GM12865 (cell line): ENCODE measurements around the gene CACNA2D2.

Experiments used
- DNase-seq: peaks from one replicate; pipeline ENCODE4 v3.0.0; 2010; ENCODE audit warnings: low read depth
- H3K4me3 ChIP-seq: 2 replicates; pipeline ENCODE4 v1.5.1; 2011; ENCODE audit warnings: mild to moderate bottlenecking, low read depth, low read length, control low read depth
- TF ChIP-seq, protein P1 (sequence below): IDR thresholded peaks from 2 replicates; pipeline ENCODE4 v1.5.1; 2011; ENCODE audit warnings: low read length, control low read depth, low read depth, inconsistent platforms; ENCODE audit not compliant: insufficient read depth; ENCODE audit errors: missing control alignments

CACNA2D2 gene

DNA sequence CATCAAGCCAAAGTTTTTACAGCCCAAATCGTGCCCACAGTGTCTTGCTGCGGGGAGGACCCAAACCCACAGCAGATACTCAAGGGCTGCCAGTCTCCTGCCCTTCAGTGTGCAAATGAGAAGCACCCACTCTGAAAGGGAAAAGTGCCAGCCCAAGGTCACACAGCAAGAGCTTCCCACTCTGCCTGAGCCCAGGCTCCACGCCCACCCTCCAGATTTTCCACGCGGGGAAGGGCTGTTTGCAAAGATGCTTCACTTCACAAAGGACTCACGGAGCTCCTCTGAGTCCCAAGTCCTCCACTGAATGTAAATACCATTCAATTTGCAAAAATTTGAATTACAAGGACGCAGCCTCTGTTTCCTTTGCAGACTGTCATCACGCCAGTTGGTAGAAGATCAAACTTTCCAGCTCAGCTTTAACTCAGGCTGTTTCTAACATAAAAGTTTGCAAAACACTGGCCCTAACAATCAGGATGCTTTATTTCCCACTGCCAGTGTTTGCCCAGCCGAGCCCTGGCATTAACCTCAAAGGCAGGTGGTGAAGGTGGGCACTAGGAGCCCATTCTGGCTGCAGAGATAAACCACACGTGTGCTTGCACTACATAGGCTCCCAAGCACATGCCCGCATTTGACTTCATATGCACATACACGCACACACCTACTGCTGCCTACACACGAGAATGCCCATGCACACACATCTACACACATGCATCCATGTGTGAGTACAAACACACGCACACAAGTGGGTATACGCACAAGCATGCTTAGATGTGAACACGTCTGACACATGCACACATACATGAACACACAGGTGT is 7.6 kb downstream of the CACNA2D2 start:
- H3K4me3 ChIP-seq: no peak overlapping the region
- no peak for DNase-seq
- TF ChIP-seq, protein P1, sequence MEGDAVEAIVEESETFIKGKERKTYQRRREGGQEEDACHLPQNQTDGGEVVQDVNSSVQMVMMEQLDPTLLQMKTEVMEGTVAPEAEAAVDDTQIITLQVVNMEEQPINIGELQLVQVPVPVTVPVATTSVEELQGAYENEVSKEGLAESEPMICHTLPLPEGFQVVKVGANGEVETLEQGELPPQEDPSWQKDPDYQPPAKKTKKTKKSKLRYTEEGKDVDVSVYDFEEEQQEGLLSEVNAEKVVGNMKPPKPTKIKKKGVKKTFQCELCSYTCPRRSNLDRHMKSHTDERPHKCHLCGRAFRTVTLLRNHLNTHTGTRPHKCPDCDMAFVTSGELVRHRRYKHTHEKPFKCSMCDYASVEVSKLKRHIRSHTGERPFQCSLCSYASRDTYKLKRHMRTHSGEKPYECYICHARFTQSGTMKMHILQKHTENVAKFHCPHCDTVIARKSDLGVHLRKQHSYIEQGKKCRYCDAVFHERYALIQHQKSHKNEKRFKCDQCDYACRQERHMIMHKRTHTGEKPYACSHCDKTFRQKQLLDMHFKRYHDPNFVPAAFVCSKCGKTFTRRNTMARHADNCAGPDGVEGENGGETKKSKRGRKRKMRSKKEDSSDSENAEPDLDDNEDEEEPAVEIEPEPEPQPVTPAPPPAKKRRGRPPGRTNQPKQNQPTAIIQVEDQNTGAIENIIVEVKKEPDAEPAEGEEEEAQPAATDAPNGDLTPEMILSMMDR: no peak

DNA sequence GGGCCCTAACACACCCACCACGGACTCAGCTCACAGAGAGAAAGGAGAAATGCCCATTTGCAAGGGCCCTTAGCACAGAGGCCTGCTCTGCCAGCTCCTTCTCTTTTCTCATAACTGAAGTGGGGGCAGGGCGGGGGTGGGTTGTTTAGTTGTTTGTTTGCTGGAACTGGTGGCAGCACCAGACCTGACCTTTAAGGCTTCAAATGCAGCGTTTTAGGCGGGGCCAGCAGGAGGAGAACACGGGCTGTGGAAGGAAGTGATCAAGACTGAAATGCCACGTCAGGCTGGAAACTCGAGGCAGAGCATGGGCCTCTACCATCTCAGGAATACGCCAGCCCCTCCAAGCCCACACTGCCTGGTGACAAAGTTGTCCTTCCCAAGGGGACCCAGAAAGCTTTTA is 9.3 kb downstream of the CACNA2D2 start:
- H3K4me3 ChIP-seq: no peak overlapping the region
- TF ChIP-seq, protein P1: no peak
- DNase-seq: no peak

DNA sequence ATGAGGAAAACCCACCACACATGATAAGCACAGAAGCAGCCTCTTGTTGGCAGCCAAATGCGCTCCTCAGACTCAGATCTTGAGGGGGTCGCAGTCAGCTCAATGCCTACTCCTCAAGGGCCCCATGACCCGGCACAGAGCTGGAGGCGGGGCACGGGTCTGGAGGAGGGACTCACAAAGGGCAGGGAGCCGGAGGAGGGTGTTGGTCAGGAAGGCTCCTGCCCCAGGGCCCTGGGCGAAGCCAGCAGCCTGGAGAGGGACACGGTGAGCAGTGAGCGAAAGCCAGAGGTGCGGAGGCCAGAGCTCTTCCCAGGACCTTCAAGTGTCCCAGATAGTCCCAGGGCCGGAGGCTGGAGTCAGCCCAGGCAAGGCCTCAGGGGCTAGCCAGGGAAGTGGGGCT is 9.8 kb downstream of the CACNA2D2 start:
- TF ChIP-seq, protein P1: no peak
- H3K4me3 ChIP-seq: no peak overlapping the region
- no peak for DNase-seq

DNA sequence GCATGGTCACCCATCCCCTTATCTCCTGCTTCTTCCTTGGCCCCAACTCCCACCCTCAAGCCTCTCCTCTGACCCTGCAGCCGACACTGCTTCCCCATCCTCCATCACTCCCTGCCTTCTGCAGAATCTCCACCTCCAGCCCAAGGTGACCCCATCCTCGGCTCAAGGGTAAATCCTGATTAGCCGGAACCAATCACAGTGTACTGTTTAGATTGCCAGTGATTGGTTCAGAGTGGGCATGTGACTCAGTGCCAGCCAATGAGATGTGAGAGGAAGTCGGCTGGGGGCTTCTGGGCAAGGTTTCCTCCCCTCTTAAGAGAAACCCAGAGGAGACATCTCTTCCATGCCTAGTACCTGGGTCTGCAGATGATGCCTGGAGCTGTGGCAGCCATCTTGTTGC is 10.3 kb downstream of the CACNA2D2 start:
- H3K4me3 ChIP-seq: no peak overlapping the region
- TF ChIP-seq, protein P1: no peak
- no peak for DNase-seq

DNA sequence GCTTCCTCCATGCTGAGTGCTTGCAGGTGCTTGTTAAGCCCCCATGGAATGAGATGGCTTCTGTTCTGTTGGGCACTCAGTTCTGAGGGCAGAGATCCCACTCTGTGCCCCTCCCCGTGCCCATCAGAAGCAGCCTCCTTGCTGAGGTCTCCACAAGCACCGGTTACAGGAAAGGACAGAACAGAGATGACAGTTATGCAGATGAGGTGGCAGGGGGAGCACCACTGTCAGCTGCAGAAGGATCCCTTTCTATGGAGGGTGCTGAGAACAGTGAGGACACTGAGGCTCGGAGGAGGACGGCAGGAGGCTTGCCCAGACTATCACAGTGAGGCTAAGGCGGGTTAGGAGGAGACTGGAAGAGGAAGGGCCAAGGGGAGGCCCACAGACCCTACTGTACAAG is 12.4 kb downstream of the CACNA2D2 start:
- TF ChIP-seq, protein P1: no peak
- H3K4me3 ChIP-seq: no peak overlapping the region
- DNase-seq: no peak

DNA sequence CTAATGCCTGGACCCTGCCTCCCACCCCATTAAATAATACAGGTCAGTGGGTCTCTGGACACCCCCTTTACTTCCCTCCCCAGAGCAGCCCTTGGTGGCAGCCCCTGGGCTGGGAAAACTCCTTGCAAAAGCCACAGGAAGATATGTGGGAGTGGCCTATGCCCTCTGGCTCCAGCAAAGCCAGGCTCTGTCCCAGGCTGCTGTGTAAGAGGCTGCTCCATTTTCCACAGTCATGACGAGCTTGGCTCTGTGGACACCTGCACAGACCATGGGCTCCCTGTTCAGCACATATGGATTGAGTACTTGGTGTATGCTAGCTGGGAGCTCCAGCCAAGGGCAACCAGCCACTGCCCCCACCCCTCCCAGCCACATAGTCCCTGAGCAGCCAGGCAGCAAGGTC is 13.0 kb downstream of the CACNA2D2 start:
- no peak overlapping the region for H3K4me3 ChIP-seq
- no peak for DNase-seq
- TF ChIP-seq, protein P1: no peak

DNA sequence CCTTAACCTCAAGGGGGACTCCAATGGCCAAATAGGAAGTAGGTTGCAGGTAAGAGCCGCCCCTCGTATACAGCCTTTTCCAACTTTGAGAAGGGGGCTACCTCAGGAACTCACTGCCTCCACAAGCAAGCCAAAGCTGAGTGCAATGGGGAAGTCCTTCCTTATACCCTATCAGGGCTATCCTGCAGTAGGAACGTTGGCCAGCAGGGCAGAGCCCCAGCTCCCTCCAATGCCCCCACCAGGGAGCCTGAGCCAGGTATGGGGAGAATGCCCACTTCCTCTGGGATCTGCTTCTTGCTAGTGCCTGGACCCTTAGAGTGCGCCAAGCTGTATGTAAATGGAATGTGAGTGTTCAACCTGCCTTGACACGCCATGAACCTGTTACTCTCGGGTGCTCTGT is 16.3 kb downstream of the CACNA2D2 start:
- TF ChIP-seq, protein P1: no peak
- DNase-seq: no peak

More for the DNA sequence above, 16.3 kb downstream of the CACNA2D2 start:
- H3K4me3 ChIP-seq: no peak overlapping the region
